Retina (tissue), 1 donor: ENCODE measurements around the gene SNRPB.
"Not testable (repeated sequence)": the region's sequence is repeated elsewhere in the genome, so short reads cannot be mapped to it uniquely, and the experiment has no call there.

Experiments used
- DNase-seq: peaks from one replicate; pipeline ENCODE4 v3.0.0-alpha.2; 2016

The SNRPB gene

GRCh38 chr20:2470423-2471193 lies at the start of gene SNRPB:
Gene SNRPB, minus strand, starts transcription at chr20:2470789. Its CDS starts 99 bp downstream, at chr20:2470690.
- DNase-seq = peak; percentile 98

GRCh38 chr20:2519115-2519809 lies 48.7 kb upstream of the SNRPB start:
- no peak for DNase-seq

DNA sequence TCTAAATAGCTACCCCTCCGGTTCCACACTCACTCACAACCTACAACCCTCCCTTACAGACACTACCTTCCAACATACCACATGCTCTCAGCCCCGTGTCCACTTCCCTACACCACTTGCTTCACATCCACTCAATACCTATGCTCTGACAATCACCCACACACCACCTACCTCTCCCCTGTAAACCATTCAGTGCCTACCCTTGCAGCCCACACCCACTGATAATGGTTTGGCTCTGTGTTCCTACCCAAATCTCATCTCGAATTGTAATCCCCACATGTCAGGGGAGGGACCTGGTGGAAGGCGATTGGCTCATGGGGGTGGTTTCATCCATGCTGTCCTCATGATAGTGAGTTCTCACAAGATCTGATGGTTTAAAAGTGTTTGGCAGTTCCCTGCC lies 48.0 kb upstream of the SNRPB start:
- DNase-seq = no peak

DNA sequence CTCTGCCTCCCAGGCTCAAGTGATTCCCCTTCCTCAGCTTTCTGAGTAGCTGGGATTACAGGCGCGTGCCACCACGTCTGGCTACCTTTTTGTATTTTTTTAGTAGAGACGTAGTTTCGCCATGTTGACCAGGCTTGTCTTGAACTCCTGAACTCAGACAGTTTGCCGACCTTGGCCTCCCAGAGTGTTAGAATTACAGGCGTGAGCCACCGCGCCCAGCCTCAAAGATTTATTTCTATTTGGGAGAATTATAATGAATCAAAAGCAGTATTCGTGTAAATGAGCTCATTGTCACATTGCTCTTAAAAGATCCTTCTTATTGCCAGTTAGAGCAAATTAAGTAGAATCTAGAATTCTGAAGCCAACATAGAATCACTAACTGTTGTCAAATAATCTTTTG lies 47.5 kb upstream of the SNRPB start:
- no peak for DNase-seq

GRCh38 chr20:2516399-2516798 lies 45.8 kb upstream of the SNRPB start:
- DNase-seq = no peak

- DNase-seq = no peak
Observed at GRCh38 chr20:2515203-2515602, 44.6 kb upstream of the SNRPB start.

- DNase-seq = no peak
Observed at GRCh38 chr20:2509794-2510193, 39.2 kb upstream of the SNRPB start.

- no peak for DNase-seq
Observed at GRCh38 chr20:2509468-2509781, 38.8 kb upstream of the SNRPB start.

DNA sequence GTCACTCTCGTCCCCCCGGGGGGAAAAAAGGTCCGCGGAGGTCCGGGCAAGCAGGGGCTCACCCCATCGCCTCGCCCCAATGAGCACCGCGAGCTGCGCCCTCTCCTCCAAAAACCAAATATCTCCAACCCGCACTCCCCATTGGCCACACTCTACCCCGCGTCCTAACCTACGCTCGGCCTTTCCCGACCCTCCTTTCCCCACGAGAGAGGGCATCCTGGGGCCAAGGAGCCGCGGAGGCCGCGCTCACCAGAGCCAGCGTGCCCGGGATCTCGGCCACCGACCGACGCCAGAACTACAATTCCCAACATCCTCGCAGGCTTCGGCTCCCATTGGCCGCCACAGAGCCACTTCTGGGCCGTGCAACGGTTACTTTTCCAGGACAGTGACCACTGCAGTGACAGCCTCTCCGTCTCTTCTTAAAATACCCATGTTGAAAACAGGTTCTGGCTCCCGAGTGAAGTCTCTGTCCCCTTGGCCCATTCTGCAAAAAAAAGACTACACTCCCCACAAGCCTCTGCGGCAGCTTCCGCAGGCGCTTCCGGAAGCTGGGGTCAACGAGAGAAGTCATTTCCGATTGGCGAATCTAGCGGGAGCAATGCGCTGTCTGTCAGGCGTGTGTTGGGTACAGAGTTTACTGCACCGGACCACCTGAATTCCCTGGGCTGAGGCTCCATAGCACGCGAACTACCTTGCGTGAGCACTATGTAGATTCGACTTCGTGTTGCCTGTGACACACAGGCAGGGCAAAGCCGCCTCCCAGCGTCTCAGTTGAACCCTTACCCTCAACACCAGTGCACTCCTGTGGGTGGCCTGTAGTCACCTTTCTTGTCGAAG lies 38.3 kb upstream of the SNRPB start, which contains the start of gene ZNF343:
TSS of gene ZNF343 (minus strand) at position 285 of the 837 bp plus-strand sequence. CDS start 15,020 bp downstream, outside the sequence.
- peak; percentile 99 for DNase-seq

DNA sequence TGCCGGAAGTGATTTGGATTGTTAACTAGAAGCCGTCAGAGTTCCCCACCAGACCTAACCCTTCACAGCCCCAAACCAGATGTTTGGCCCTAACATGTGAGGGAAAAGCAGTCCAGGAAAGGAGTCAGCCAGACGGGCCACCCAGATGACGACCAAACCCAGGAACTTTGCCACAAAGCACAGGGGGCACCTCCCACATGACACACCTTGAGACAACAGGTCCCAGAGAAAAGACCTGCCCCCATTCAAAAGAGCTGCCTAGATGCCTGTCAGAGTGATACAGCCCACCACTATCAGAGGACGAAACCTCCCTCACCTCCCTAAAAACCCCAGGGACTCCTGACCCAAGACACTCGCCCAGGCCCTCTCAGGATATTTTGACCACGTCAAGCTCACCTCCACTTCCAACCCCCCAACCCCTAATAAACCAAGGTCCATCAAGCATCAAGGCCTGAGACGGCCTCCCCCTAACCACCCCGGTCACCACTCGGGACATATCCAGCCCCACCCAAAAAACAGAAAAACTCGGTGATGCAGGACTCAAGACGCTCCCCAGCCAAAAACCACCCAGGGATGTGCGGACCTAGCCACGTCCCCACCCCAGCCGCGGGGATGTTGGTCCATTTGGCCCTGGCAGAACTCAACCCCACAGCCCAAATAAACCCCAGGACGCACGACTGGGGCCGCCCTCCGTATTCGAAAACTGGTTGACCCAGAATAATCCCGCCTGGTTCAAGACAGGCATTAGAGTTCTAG lies 37.5 kb upstream of the SNRPB start:
- DNase-seq = no peak

- no peak for DNase-seq
Observed at GRCh38 chr20:2507464-2507863, 36.9 kb upstream of the SNRPB start.

DNA sequence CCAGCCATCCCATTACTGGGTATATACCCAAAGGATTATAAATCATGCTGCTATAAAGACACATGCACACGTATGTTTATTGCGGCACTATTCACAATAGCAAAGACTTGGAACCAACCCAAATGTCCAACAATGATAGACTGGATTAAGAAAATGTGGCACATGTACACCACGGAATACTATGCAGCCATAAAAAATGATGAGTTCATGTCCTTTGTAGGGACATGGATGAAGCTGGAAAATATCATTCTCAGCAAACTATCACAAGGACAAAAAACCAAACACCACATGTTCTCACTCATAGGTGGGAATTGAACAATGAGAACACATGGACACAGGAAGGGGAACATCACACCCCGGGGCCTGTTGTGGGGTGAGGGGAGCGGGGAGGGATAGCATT lies 35.8 kb upstream of the SNRPB start:
- DNase-seq = not testable (repeated sequence)

DNA sequence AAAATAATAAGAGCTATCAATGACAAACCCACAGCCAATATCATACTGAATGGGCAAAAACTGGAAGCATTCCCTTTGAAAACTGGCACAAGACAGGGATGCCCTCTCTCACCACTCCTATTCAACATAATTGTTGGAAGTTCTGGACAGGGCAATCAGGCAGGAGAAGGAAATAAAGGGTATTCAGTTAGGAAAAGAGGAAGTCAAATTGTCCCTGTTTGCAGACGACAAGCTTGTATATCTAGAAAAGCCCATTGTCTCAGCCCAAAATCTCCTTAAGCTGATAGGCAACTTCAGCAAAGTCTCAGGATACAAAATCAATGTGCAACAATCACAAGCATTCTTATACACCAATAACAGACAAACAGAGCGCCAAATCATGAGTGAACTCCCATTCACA lies 34.2 kb upstream of the SNRPB start:
- DNase-seq = not testable (repeated sequence)

- not testable (repeated sequence) for DNase-seq
Observed at GRCh38 chr20:2502808-2503384, 32.3 kb upstream of the SNRPB start.

- DNase-seq = no peak
Observed at GRCh38 chr20:2485661-2486060, 15.1 kb upstream of the SNRPB start.

DNA sequence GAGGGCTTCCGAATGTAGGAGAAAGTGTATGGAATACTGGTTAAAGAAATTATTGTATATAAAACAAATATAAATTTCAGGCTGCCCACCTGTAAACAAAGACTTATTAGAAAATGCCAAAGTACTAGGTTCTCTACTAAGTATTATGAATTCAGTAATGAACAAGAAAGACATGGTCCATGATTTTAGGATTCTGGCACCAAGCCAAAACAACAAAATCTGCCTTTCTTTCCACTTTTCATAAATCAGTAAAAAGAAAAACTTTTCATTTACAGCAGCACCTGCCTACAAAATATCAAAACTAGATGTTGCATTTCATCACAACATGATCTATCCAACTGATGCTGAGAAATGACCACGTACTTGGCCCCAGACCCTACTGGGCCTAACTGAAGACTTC lies 14.5 kb upstream of the SNRPB start:
- DNase-seq = no peak

DNA sequence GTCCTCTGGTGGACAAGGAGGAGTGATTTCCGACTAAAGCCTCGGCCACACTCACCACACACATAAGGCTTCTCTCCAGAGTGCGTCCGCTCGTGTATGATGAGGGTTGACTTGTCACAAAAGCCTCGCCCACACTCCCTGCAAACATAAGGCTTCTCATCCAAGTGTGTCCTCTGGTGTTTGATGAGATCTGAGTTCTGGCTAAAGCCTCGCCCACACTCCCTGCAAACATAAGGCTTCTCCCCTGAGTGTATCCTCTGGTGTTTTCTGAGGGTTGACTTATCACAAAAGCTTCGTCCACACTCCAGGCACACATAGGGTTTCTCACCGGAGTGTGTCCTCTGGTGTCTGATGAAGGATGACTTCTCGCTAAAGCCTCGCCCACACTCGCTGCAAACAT lies 12.9 kb upstream of the SNRPB start:
- DNase-seq = no peak

DNA sequence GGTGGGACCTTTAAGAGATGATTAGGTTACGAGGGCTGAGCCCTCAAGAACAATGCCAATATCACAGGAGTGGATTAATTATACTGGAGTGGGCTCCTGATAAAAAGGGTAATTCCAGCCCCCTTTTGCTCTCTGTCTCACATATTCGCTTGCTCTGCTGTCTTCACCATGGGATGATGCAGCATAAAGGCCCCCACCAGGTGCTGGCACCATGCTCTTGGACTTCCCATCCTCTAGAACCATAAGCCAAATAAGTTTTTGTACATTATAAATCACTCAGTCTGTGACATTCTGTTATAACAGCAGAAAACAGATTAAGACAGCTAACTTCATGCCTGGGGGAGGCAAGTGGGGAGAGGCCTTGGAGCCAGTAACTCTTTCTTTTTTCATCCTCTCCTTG lies 9.8 kb upstream of the SNRPB start:
- DNase-seq = no peak

DNA sequence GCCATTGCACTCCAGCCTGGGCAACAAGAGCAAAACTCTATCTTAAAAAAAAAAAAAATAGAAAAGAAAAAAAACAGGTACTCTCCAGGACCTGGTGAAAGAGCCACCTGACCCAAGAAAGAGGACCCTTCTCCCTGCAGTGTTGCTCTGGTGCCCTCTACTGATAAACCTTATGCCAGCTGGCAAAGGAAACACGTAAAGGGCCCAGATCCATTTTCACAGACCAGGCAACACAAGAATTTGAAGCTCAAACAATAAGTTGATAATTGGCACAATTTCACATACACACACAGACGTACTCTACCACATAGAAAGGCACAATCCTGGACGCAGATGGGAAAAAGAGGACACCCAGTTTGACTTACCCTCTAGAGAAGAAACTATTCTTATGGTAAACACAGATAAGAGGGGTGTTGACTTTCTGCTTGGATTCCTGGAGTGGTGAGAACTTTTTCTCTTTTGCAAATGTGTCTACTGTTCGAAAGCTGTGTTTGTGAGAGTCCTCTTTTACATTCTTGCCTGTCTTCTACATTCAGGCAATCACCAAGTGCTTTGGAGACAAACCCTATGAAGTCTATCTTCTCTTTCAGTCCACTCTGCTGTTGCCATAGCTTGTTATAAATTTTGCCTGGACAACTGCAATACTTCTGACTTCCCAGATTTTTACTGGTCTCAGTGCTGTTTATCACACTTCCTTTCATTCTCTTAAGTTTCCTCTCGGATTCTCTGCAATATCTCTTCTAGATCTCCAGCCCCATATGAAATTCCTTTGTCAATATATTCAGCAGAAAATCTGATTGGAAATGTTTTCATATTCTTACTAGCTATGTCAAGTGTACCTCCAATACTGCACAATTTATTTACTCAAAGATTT lies 6.4 kb upstream of the SNRPB start:
- no peak for DNase-seq

DNA sequence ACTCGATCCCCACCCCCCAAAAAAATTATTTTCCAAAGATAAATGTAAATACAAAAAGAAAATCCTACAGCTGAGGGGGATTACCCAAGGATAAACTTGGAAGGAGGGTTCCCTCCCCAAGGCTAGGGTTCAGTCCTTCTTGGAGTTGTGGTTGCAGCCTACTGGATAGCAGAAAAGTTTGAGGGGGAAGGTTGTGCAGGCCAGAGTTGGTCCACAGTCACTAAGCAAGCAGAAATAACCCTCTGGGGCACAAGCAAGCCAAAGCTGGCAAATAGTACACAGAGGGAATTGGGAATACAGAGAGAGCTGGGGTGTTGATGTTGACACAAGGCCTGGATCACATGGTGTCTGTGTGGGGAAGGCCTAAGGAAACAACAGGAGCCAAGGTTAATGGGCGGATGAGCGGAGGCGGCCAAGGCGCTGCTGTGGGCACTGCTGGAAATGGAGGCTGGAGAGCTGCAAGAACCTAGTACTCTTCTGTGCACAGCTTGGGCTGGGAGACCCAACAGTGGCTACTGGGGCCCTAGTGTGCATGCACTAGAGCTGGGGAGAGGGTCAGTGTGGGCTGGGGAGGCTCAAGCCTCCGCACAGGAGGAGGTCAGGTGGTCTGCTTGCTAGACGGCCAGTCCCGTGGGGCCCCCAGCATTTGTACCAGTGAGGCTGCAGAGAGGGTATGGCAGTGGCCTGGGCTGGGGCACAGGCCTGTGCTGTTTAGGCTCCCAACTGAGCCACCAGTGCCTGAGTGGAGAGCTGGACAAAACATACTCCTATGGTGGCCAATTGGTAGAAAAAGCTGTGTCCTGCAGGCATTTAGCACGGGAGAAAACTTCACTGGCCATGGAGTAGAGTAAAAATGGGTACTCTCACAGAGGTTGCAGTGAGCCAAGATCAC lies 5.5 kb upstream of the SNRPB start:
- no peak for DNase-seq
